MM.1S (cell line): Measurements from ENCODE around the gene PPP1R12A.

Source experiments
- DNase-seq: peaks from one replicate; pipeline ENCODE4 v3.0.0-alpha.2; 2015
- H2AFZ ChIP-seq: fragments of 300-600 bp; sonication (generic); 2 replicates; pipeline ENCODE4 v1.6.0; 2016; ENCODE audit warnings: antibody characterized with exemption, low read length
- H3F3A ChIP-seq: fragments of 300-600 bp; sonication (generic); 2 replicates; pipeline ENCODE4 v1.6.1; 2016; ENCODE audit warnings: mild to moderate bottlenecking, antibody characterized with exemption, low read length, moderate library complexity, mixed read lengths; ENCODE audit not compliant: insufficient read depth
- H3K27ac ChIP-seq: fragments of 300-600 bp; sonication (generic); 2 replicates; pipeline ENCODE4 v1.5.1; 2016; ENCODE audit warnings: mild to moderate bottlenecking, low read length
- H3K27me3 ChIP-seq: fragments of 300-600 bp; sonication (generic); replicated peaks from 2 replicates; pipeline ENCODE4 v1.6.0; 2016; ENCODE audit warnings: low read length; ENCODE audit not compliant: insufficient read depth
- H3K36me3 ChIP-seq: fragments of 300-600 bp; sonication (generic); replicated peaks from 2 replicates; pipeline ENCODE4 v1.6.1; 2016; ENCODE audit warnings: mild to moderate bottlenecking, low read length, mixed read lengths; ENCODE audit not compliant: insufficient read depth
- H3K4me1 ChIP-seq: fragments of 300-600 bp; sonication (generic); 2 replicates; pipeline ENCODE4 v1.6.1; 2016; ENCODE audit warnings: low read length, mixed read lengths
- H3K4me2 ChIP-seq: fragments of 300-600 bp; sonication (generic); 2 replicates; pipeline ENCODE4 v1.6.0; 2016; ENCODE audit warnings: low read depth, low read length
- H3K4me3 ChIP-seq: fragments of 300-600 bp; sonication (generic); 2 replicates; pipeline ENCODE4 v1.5.1; 2016; ENCODE audit warnings: low read length, mixed read lengths
- H3K79me2 ChIP-seq: fragments of 300-600 bp; sonication (generic); 2 replicates; pipeline ENCODE4 v1.6.1; 2016; ENCODE audit warnings: mixed run types, low read length, mixed read lengths
- H3K9ac ChIP-seq: fragments of 300-600 bp; sonication (generic); 2 replicates; pipeline ENCODE4 v1.6.1; 2016; ENCODE audit warnings: low read length, mixed read lengths
- H3K9me2 ChIP-seq: fragments of 300-600 bp; sonication (generic); replicated peaks from 2 replicates; pipeline ENCODE4 v1.6.1; 2016; ENCODE audit warnings: mild to moderate bottlenecking, low read length, mixed read lengths; ENCODE audit not compliant: insufficient read depth
- H3K9me3 ChIP-seq: fragments of 300-600 bp; sonication (generic); replicated peaks from 2 replicates; pipeline ENCODE4 v1.6.1; 2016; ENCODE audit warnings: mild to moderate bottlenecking, low read length, mixed read lengths; ENCODE audit not compliant: insufficient read depth
- H4K20me1 ChIP-seq: fragments of 300-600 bp; sonication (generic); 2 replicates; pipeline ENCODE4 v1.6.1; 2016; ENCODE audit warnings: mild to moderate bottlenecking, low read length, moderate library complexity, mixed read lengths; ENCODE audit not compliant: insufficient read depth
- EZH2 ChIP-seq: fragments of 300-600 bp; sonication (generic); optimal IDR thresholded peaks from 2 replicates; pipeline ENCODE3; 2017; ENCODE audit warnings: low read depth, mild to moderate bottlenecking, antibody characterized with exemption, low read length, mixed read lengths
- EZH2phosphoT487 ChIP-seq: fragments of 300-600 bp; sonication (generic); IDR thresholded peaks from 2 replicates; pipeline ENCODE4 v1.6.1; 2018; ENCODE audit warnings: antibody characterized with exemption, low read length
- TF ChIP-seq, protein P1 (sequence below): fragments of 300-600 bp; sonication (generic); IDR thresholded peaks from 2 replicates; pipeline ENCODE4 v1.5.1; 2016; ENCODE audit warnings: antibody characterized with exemption, low read length, mixed read lengths

Gene PPP1R12A

GRCh38 chr12:79901506-79901905, 33.4 kb downstream of the PPP1R12A start:
- H3K4me3 ChIP-seq, result no peak overlapping the region
- no peaks in the 10 kb centered on the region for H3K9me3 ChIP-seq
- no peaks in the 10 kb centered on the region for H3K36me3 ChIP-seq
- no peak overlapping the region for H2AFZ ChIP-seq
- no peak overlapping the region for H3K27ac ChIP-seq
- DNase-seq, result no peak
- H3K9me2 ChIP-seq, result no peaks in the 10 kb centered on the region
- H3K9ac ChIP-seq, result no peak overlapping the region
- no peaks in the 10 kb centered on the region for H3K27me3 ChIP-seq
- H4K20me1 ChIP-seq, result peaks cover 27% of the 10 kb centered on the region; the same call in 1 of the 2 replicates
- TF ChIP-seq EZH2 (no peak), EZH2phosphoT487 (no peak)
- TF ChIP-seq, protein P1, sequence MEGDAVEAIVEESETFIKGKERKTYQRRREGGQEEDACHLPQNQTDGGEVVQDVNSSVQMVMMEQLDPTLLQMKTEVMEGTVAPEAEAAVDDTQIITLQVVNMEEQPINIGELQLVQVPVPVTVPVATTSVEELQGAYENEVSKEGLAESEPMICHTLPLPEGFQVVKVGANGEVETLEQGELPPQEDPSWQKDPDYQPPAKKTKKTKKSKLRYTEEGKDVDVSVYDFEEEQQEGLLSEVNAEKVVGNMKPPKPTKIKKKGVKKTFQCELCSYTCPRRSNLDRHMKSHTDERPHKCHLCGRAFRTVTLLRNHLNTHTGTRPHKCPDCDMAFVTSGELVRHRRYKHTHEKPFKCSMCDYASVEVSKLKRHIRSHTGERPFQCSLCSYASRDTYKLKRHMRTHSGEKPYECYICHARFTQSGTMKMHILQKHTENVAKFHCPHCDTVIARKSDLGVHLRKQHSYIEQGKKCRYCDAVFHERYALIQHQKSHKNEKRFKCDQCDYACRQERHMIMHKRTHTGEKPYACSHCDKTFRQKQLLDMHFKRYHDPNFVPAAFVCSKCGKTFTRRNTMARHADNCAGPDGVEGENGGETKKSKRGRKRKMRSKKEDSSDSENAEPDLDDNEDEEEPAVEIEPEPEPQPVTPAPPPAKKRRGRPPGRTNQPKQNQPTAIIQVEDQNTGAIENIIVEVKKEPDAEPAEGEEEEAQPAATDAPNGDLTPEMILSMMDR, result no peak
- no peaks in the 10 kb centered on the region for H3F3A ChIP-seq
- H3K79me2 ChIP-seq, result peaks cover 96% of the 10 kb centered on the region
- H3K4me1 ChIP-seq, result no peaks in the 10 kb centered on the region
- H3K4me2 ChIP-seq, result no peak overlapping the region

GRCh38 chr12:79900951-79901350, 33.9 kb downstream of the PPP1R12A start:
- Histone ChIP-seq H3F3A (no peaks in the 10 kb centered on the region), H3K27me3 (no peaks in the 10 kb centered on the region), H3K9ac (no peak overlapping the region), H3K9me3 (no peaks in the 10 kb centered on the region), H3K4me3 (no peak overlapping the region), H3K9me2 (no peaks in the 10 kb centered on the region), H3K4me1 (no peaks in the 10 kb centered on the region), H4K20me1 (peaks cover 22% of the 10 kb centered on the region; the same call in 1 of the 2 replicates), H3K79me2 (peaks cover 98% of the 10 kb centered on the region), H3K4me2 (no peak overlapping the region), H3K36me3 (no peaks in the 10 kb centered on the region), H2AFZ (no peak overlapping the region), H3K27ac (no peak overlapping the region)
- TF ChIP-seq EZH2, result no peak
- TF ChIP-seq EZH2phosphoT487, result no peak
- TF ChIP-seq, protein P1, result no peak
- DNase-seq, result no peak

DNA sequence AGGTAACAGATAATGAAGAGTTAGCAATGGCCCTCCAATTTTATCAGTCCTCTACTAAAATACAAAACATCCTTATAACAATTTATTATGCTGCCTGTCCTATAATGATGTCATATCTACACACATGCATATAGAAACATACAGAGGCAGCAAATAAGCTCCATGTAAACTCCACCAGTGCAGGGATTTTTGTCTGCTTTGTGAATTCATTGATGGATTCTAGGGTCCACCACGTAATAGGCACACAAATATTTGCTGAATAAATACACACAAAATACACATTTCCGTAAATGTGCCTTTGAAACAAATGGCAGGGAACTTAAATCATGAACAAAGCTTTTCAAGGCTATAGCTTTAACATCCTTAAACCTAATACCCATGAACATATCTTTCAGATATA, 34.7 kb downstream of the PPP1R12A start:
- no peak overlapping the region for H3K9ac ChIP-seq
- no peak overlapping the region for H3K4me3 ChIP-seq
- H3K27ac ChIP-seq, result no peak overlapping the region
- no peaks in the 10 kb centered on the region for H3K27me3 ChIP-seq
- peaks cover 98% of the 10 kb centered on the region for H3K79me2 ChIP-seq
- no peak for DNase-seq
- TF ChIP-seq EZH2 (no peak), EZH2phosphoT487 (no peak)
- TF ChIP-seq, protein P1, result no peak
- no peaks in the 10 kb centered on the region for H3K9me2 ChIP-seq
- H3K9me3 ChIP-seq, result no peaks in the 10 kb centered on the region
- no peak overlapping the region for H2AFZ ChIP-seq
- H3F3A ChIP-seq, result no peaks in the 10 kb centered on the region
- no peak overlapping the region for H3K4me2 ChIP-seq
- no peaks in the 10 kb centered on the region for H3K4me1 ChIP-seq
- no peaks in the 10 kb centered on the region for H3K36me3 ChIP-seq
- peaks cover 19% of the 10 kb centered on the region; the same call in 1 of the 2 replicates for H4K20me1 ChIP-seq
